Natural killer cell (primary cell): ENCODE results near the gene PLCB4. TPM values are rescaled to one million over a fixed set of nuclear protein-coding genes. Genes with fewer than 3 reads are reported as not detected.

Source experiments
- ATAC-seq, 3 donors: fragments of 150-1000 bp in 2 of 3; fragments of 200-7000 bp in 1 of 3; cut with Tn5 transposase; 1 replicate in 1 of 3; 2 replicates in 2 of 3; pipeline ENCODE4 v1.10.0; 2021; ENCODE audit warnings: mild to moderate bottlenecking in 2 of 3, moderate library complexity in 2 of 3
- DNase-seq, 2 donors: peaks; one replicate each; pipeline versions ENCODE4 v3.0.0 to v3.0.0-alpha.2; 2013 to 2021; ENCODE audit warnings: mixed read lengths in 1 of 2
- H3K27ac ChIP-seq: one replicate; pipeline ENCODE4 v1.5.1; 2013; ENCODE audit warnings: mild to moderate bottlenecking, low read length
- H3K27me3 ChIP-seq: one replicate; pipeline ENCODE4 v1.6.1; 2013; ENCODE audit warnings: low read length; ENCODE audit not compliant: control insufficient read depth, insufficient read depth
- H3K36me3 ChIP-seq: one replicate; pipeline ENCODE4 v1.6.1; 2013; ENCODE audit warnings: low read length; ENCODE audit not compliant: control insufficient read depth, insufficient read depth
- H3K4me1 ChIP-seq: one replicate; pipeline ENCODE4 v1.6.1; 2013; ENCODE audit warnings: low read length; ENCODE audit not compliant: control insufficient read depth, insufficient read depth
- H3K4me3 ChIP-seq: one replicate; pipeline ENCODE4 v1.5.1; 2013; ENCODE audit warnings: low read length
- H3K9me3 ChIP-seq: one replicate; pipeline ENCODE4 v1.6.1; 2013; ENCODE audit warnings: low read length; ENCODE audit not compliant: control insufficient read depth, insufficient read depth
- H3K27ac Mint-ChIP-seq, 2 donors: one replicate each; pipeline ENCODE4 v1.8.0; 2022; ENCODE audit warnings: mild to moderate bottlenecking in 2 of 2, mixed read lengths in 2 of 2, moderate library complexity in 1 of 2
- H3K27me3 Mint-ChIP-seq, 2 donors: one replicate each; pipeline ENCODE4 v1.8.0; 2022; ENCODE audit warnings: low read depth in 2 of 2, mixed read lengths in 2 of 2
- H3K36me3 Mint-ChIP-seq: one replicate; pipeline ENCODE4 v1.8.0; 2022; ENCODE audit warnings: mixed read lengths
- H3K4me1 Mint-ChIP-seq, 2 donors: one replicate each; pipeline ENCODE4 v1.8.0; 2022; ENCODE audit warnings: mixed read lengths in 2 of 2
- H3K4me3 Mint-ChIP-seq: one replicate; pipeline ENCODE4 v1.8.0; 2022; ENCODE audit warnings: mild to moderate bottlenecking, moderate library complexity, mixed read lengths
- H3K9me3 Mint-ChIP-seq, 2 donors: one replicate each; pipeline ENCODE4 v1.8.0; 2022; ENCODE audit warnings: mixed read lengths in 2 of 2
- WGBS: methylation state at CpG from one replicate; pipeline ENCODE4 v1.1.7; 2013; ENCODE audit warnings: missing lambda C conversion rate; ENCODE audit not compliant: insufficient coverage; 5-methylcytosine and 5-hydroxymethylcytosine counted together
- intact Hi-C: fragments of 100-400 bp; cut with micrococcal nuclease; formaldehyde crosslinking; loops from one replicate; pipeline ENCODE4 v1.14.2; 2022
- total RNA-seq, 4 donors: library from RNA; stranded (reverse); fragments of 120-200 nt in 1 of 4; gene quantifications; one replicate each; pipeline versions ENCODE4 v1.2.3 to v1.2.4, GENCODE V29; 2013 to 2022
- TF ChIP-seq, protein P1 (sequence below): fragments of 200-600 bp; IDR thresholded peaks from one replicate; pipeline ENCODE4 v1.8.0; 2022; ENCODE audit warnings: antibody characterized with exemption

The PLCB4 gene
- total RNA-seq, 3 donors from 2014 or later (not counting 1 experiment from before 2014, with no cell fraction given): 0.05 to 0.40 TPM; not detected in 1

DNA sequence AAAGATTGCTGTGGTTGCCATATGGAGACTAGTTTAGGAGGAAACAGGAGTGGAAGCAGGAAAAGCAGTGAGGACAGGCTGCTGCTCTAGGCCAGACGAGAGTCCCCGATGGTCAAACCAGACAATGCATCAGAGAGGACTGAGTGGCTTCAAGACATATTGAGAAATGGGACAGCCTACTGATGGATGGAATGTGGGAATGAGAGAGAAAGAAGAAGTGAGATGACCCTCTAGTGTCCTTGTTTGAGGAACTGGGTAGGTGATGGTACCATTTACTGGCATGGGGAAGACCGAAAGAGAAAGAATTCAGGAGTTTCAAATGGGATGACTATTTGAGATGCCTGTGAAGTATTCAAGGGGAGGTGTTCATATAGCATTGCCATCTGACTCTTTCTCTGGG lies 333.7 kb downstream of the PLCB4 start:
- Mint-ChIP-seq H3K4me1 (no peaks in the 10 kb centered on the region), H3K4me3 (no peak overlapping the region), H3K27me3 (no peaks in the 10 kb centered on the region), H3K36me3 (no peaks in the 10 kb centered on the region), H3K9me3 (no peaks in the 10 kb centered on the region), H3K27ac (no peak overlapping the region)
- H3K36me3 ChIP-seq: no peaks in the 10 kb centered on the region
- 86% methylated on average over 3 of the region's 3 CpGs for WGBS
- no peak overlapping the region for H3K27ac ChIP-seq
- no peak overlapping the region for H3K4me3 ChIP-seq
- no peaks in the 10 kb centered on the region for H3K27me3 ChIP-seq
- TF ChIP-seq, protein P1, sequence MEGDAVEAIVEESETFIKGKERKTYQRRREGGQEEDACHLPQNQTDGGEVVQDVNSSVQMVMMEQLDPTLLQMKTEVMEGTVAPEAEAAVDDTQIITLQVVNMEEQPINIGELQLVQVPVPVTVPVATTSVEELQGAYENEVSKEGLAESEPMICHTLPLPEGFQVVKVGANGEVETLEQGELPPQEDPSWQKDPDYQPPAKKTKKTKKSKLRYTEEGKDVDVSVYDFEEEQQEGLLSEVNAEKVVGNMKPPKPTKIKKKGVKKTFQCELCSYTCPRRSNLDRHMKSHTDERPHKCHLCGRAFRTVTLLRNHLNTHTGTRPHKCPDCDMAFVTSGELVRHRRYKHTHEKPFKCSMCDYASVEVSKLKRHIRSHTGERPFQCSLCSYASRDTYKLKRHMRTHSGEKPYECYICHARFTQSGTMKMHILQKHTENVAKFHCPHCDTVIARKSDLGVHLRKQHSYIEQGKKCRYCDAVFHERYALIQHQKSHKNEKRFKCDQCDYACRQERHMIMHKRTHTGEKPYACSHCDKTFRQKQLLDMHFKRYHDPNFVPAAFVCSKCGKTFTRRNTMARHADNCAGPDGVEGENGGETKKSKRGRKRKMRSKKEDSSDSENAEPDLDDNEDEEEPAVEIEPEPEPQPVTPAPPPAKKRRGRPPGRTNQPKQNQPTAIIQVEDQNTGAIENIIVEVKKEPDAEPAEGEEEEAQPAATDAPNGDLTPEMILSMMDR: no peak
- H3K9me3 ChIP-seq: no peaks in the 10 kb centered on the region
- no peak for ATAC-seq
- intact Hi-C loops: loop anchor here (10.0 kb wide), 1 partner anchor 512 kb away; no protein-coding TSS in a partner anchor
- DNase-seq: no peak
- H3K4me1 ChIP-seq: no peaks in the 10 kb centered on the region

GRCh38 chr20:9403448-9403847 lies 334.6 kb downstream of the PLCB4 start:
- Mint-ChIP-seq H3K9me3 (no peaks in the 10 kb centered on the region), H3K4me3 (no peak overlapping the region), H3K27ac (no peak overlapping the region), H3K27me3 (no peaks in the 10 kb centered on the region), H3K36me3 (no peaks in the 10 kb centered on the region), H3K4me1 (no peaks in the 10 kb centered on the region)
- H3K36me3 ChIP-seq: no peaks in the 10 kb centered on the region
- DNase-seq (no peak), ATAC-seq (no peak)
- no peaks in the 10 kb centered on the region for H3K27me3 ChIP-seq
- H3K4me3 ChIP-seq: no peak overlapping the region
- TF ChIP-seq, protein P1: no peak
- intact Hi-C loops: loop anchor here (10.0 kb wide), 1 partner anchor 511 kb away; no protein-coding TSS in a partner anchor
- no peaks in the 10 kb centered on the region for H3K9me3 ChIP-seq
- no peaks in the 10 kb centered on the region for H3K4me1 ChIP-seq
- no peak overlapping the region for H3K27ac ChIP-seq

DNA sequence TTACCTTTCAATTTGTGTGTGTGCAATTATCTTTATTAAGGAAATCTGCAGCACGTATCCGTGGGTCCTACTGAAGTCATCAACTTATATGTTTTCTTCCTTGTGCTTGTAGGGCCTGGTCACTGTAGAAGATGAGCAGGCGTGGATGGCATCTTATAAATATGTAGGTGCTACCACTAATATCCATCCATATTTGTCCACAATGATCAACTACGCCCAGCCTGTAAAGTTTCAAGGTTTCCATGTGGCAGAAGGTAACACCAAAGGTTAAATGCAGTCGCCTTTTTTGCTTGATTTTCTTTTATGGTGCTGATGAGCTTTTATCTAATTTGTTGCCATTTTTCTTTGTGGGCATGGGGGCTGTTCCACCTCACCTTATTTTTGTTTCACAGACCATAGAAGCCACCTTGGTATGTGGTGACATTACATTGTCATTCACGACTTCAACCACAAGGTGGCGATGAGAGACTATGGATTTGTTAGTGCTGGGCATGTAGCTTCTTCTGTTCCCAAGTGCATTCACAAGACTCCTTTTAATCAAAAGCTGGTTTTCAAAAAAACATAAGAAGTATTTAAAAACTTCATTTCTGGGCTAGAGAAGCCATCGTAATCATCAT lies 339.0 kb downstream of the PLCB4 start:
- Mint-ChIP-seq H3K4me3 (no peak overlapping the region), H3K36me3 (no peaks in the 10 kb centered on the region), H3K27ac (no peak overlapping the region), H3K27me3 (no peaks in the 10 kb centered on the region), H3K4me1 (no peaks in the 10 kb centered on the region), H3K9me3 (no peaks in the 10 kb centered on the region)
- peak; percentile 16 to 55 for DNase-seq
- no peaks in the 10 kb centered on the region for H3K9me3 ChIP-seq
- no peaks in the 10 kb centered on the region for H3K4me1 ChIP-seq
- H3K4me3 ChIP-seq: no peak overlapping the region
- no peaks in the 10 kb centered on the region for H3K27me3 ChIP-seq
- no peak overlapping the region for H3K27ac ChIP-seq
- WGBS: 48% methylated on average over 3 of the region's 8 CpGs
- no peaks in the 10 kb centered on the region for H3K36me3 ChIP-seq
- ATAC-seq: peak in 2 of 3 donors; percentile 58 to 74
- TF ChIP-seq, protein P1: peak; percentile 71
- intact Hi-C loops: loop anchor here (2.0 to 10.0 kb wide), 3 partner anchors 203 to 1019 kb away; no protein-coding TSS in a partner anchor
